B cell (primary cell): ENCODE measurements around the gene PRR35. TPM values are rescaled to one million over a fixed set of nuclear protein-coding genes. Genes with fewer than 3 reads are reported as not detected.
A peak's percentile ranks its signal among the peaks of the same experiment; 100 is the strongest.

Source experiments
- ATAC-seq: fragments of 200-7000 bp; cut with Tn5 transposase; one replicate; pipeline ENCODE4 v1.10.0; 2021; ENCODE audit warnings: low read depth, mild to moderate bottlenecking, moderate number of reproducible peaks, moderate library complexity
- CTCF ChIA-PET: fragments of 350-600 bp; sonication (Branson Sonifier 250); formaldehyde crosslinking; loops from one replicate; lab custom pipeline; 2021; ENCODE audit warnings: antibody characterized with exemption, inconsistent platforms; lab: Charles Lee
- POLR2A ChIA-PET: fragments of 350-600 bp; sonication (Branson Sonifier 250); formaldehyde crosslinking; loops from one replicate; lab custom pipeline; 2021; ENCODE audit warnings: antibody characterized with exemption; lab: Charles Lee
- DNase-seq: peaks from one replicate; pipeline ENCODE4 v3.0.0; 2013
- H2AFZ ChIP-seq: 2 replicates; pipeline ENCODE4 v1.6.1; 2012; ENCODE audit warnings: mild to moderate bottlenecking, low read depth, low read length; ENCODE audit not compliant: insufficient read depth, poor library complexity, severe bottlenecking
- H3K27ac ChIP-seq, 2 donors: 1 replicate in 1 of 2; 2 replicates in 1 of 2; pipeline ENCODE4 v1.5.1; 2012 to 2013; ENCODE audit warnings: low read length in 2 of 2, mild to moderate bottlenecking in 2 of 2, moderate library complexity in 1 of 2
- H3K27me3 ChIP-seq, 4 experiments: fragments of 200-600 bp in 1 of 4; sonication (generic) in 1 of 4; replicated peaks in 1 of 4; 1 replicate in 2 of 4; 2 replicates in 2 of 4; pipeline versions ENCODE4 v1.6.1 to v1.7.0; 2013 to 2016; ENCODE audit warnings: low read length in 3 of 4, mild to moderate bottlenecking in 2 of 4, mixed read lengths in 1 of 4, moderate library complexity in 1 of 4; ENCODE audit not compliant: insufficient read depth in 4 of 4, control insufficient read depth in 3 of 4; ENCODE audit errors: control extremely low read depth in 1 of 4
- H3K36me3 ChIP-seq, 2 experiments: replicated peaks in 1 of 2; 1 replicate in 1 of 2; 2 replicates in 1 of 2; pipeline versions ENCODE4 v1.6.1 to v1.7.1; 2013; ENCODE audit warnings: low read length in 1 of 2; ENCODE audit not compliant: insufficient read depth in 2 of 2, control insufficient read depth in 1 of 2; ENCODE audit errors: control extremely low read depth in 1 of 2, extremely low read depth in 1 of 2
- H3K4me1 ChIP-seq, 2 donors: fragments of 200-600 bp in 1 of 2; sonication (generic) in 1 of 2; 1 replicate in 1 of 2; 2 replicates in 1 of 2; pipeline versions ENCODE4 v1.5.1 to v1.6.1; 2013 to 2017; ENCODE audit warnings: low read length in 2 of 2; ENCODE audit not compliant: control insufficient read depth in 2 of 2, insufficient read depth in 2 of 2
- H3K4me2 ChIP-seq: replicated peaks from 2 replicates; pipeline ENCODE3; 2012; ENCODE audit warnings: mild to moderate bottlenecking, low read depth, low read length; ENCODE audit not compliant: poor library complexity, severe bottlenecking
- H3K4me3 ChIP-seq, 5 experiments: fragments of 200-600 bp in 1 of 5; sonication (generic) in 1 of 5; 1 replicate in 3 of 5; 2 replicates in 2 of 5; pipeline versions ENCODE4 v1.5.1 to v1.7.0; 2011 to 2016; ENCODE audit warnings: low read length in 4 of 5, mild to moderate bottlenecking in 4 of 5, low read depth in 2 of 5, control low read depth in 1 of 5, moderate library complexity in 1 of 5; ENCODE audit not compliant: insufficient read depth in 1 of 5; ENCODE audit errors: control extremely low read depth in 1 of 5, extremely low read depth in 1 of 5
- H3K79me2 ChIP-seq: fragments of 200-600 bp; sonication (generic); one replicate; pipeline ENCODE4 v1.6.0; 2016; ENCODE audit warnings: low read length; ENCODE audit not compliant: control insufficient read depth, insufficient read depth
- H3K9ac ChIP-seq: fragments of 200-600 bp; sonication (generic); 2 replicates; pipeline ENCODE4 v1.6.1; 2017; ENCODE audit warnings: mild to moderate bottlenecking, low read length, moderate library complexity
- H3K9me3 ChIP-seq, 3 donors: one replicate each; pipeline versions ENCODE4 v1.6.1 to v1.7.1; 2013; ENCODE audit warnings: low read length in 2 of 3; ENCODE audit not compliant: control insufficient read depth in 2 of 3, insufficient read depth in 1 of 3; ENCODE audit errors: control extremely low read depth in 1 of 3
- H4K20me1 ChIP-seq: 2 replicates; pipeline ENCODE4 v1.6.0; 2012; ENCODE audit warnings: mild to moderate bottlenecking, low read length; ENCODE audit not compliant: insufficient read depth, control insufficient read depth, poor library complexity, severe bottlenecking
- H3K27ac Mint-ChIP-seq: one replicate; pipeline ENCODE4 v1.8.0; 2021; ENCODE audit warnings: mixed read lengths
- H3K27me3 Mint-ChIP-seq: one replicate; pipeline ENCODE4 v1.8.0; 2021; ENCODE audit warnings: mixed read lengths
- H3K4me1 Mint-ChIP-seq: one replicate; pipeline ENCODE4 v1.8.0; 2021; ENCODE audit warnings: mixed read lengths
- H3K4me3 Mint-ChIP-seq: one replicate; pipeline ENCODE4 v1.8.0; 2021; ENCODE audit warnings: mixed read lengths
- H3K9me3 Mint-ChIP-seq: one replicate; pipeline ENCODE4 v1.8.0; 2022; ENCODE audit warnings: mixed read lengths; ENCODE audit not compliant: insufficient read depth
- EZH2 ChIP-seq: IDR thresholded peaks from 2 replicates; pipeline ENCODE4 v1.6.1; 2012; ENCODE audit warnings: borderline replicate concordance, low read depth, mild to moderate bottlenecking, moderate library complexity, low read length; ENCODE audit not compliant: insufficient read depth, poor library complexity, severe bottlenecking
- WGBS: methylation state at CpG from one replicate; pipeline ENCODE4 v1.1.5; 2013; ENCODE audit warnings: missing lambda C conversion rate; ENCODE audit not compliant: insufficient coverage; 5-methylcytosine and 5-hydroxymethylcytosine counted together
- intact Hi-C: fragments of 100-400 bp; cut with micrococcal nuclease; formaldehyde crosslinking; loops from one replicate; pipeline ENCODE4 v1.10.0; 2022
- polyA plus RNA-seq: library from polyadenylated mRNA; depleted of rRNA; stranded (reverse); fragments of >200 nt; gene quantifications from 2 replicates; pipeline ENCODE4 v1.2.3, GENCODE V29; 2012
- total RNA-seq, 2 donors: library from RNA; stranded (reverse); fragments of 120-200 nt in 1 of 2; gene quantifications; 1 replicate in 1 of 2; 2 replicates in 1 of 2; pipeline versions ENCODE4 v1.2.3 to v1.2.4, GENCODE V29; 2013 to 2022
- TF ChIP-seq, protein P1 (sequence below): fragments of 200-600 bp; IDR thresholded peaks from one replicate; pipeline ENCODE4 v1.8.0; 2022; ENCODE audit warnings: antibody characterized with exemption, mild to moderate bottlenecking

PRR35 gene
- total and polyA plus RNA-seq, 2 donors (not counting 1 experiment from before 2014, with no cell fraction given) = not detected

DNA sequence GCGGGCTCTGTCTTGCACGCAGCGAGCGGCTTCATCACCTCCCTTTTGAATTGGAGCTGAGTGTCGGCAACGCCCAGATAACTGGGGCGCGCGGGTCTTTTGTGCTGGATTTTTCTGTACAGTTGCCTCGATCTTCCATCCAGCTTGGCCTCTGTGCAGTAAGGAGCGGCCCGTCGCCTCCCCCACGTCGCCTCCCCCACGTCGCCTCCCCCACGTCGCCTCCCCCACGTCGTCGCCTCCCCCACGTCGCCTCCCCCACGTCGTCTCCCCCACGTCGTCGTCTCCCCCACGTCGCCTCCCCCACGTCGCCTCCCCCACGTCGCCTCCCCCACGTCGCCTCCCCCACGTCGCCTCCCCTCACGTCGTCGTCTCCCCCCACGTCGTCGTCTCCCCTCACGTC is 15.7 kb upstream of the PRR35 start:
- ChIA-PET POLR2A (no interaction called here), CTCF (no interaction called here)
- Histone ChIP-seq H4K20me1 (peaks cover 47% of the 10 kb centered on the region), H3K4me1 (no peaks in the 10 kb centered on the region), H3K4me3 (no peak overlapping the region), H3K79me2 (peaks cover 40% of the 10 kb centered on the region), H2AFZ (no peak overlapping the region), H3K9ac (no peak overlapping the region), H3K36me3 (no peaks in the 10 kb centered on the region), H3K27me3 (no peaks in the 10 kb centered on the region), H3K27ac (no peak overlapping the region), H3K9me3 (no peaks in the 10 kb centered on the region), H3K4me2 (no peak overlapping the region)
- Mint-ChIP-seq H3K4me1 (no peaks in the 10 kb centered on the region), H3K27ac (no peak overlapping the region), H3K4me3 (no peak overlapping the region), H3K9me3 (no peaks in the 10 kb centered on the region), H3K27me3 (no peaks in the 10 kb centered on the region)
- DNase-seq (no peak), ATAC-seq (no peak)
- WGBS = 100% methylated on average over 13 of the region's 46 CpGs
- TF ChIP-seq, protein P1, sequence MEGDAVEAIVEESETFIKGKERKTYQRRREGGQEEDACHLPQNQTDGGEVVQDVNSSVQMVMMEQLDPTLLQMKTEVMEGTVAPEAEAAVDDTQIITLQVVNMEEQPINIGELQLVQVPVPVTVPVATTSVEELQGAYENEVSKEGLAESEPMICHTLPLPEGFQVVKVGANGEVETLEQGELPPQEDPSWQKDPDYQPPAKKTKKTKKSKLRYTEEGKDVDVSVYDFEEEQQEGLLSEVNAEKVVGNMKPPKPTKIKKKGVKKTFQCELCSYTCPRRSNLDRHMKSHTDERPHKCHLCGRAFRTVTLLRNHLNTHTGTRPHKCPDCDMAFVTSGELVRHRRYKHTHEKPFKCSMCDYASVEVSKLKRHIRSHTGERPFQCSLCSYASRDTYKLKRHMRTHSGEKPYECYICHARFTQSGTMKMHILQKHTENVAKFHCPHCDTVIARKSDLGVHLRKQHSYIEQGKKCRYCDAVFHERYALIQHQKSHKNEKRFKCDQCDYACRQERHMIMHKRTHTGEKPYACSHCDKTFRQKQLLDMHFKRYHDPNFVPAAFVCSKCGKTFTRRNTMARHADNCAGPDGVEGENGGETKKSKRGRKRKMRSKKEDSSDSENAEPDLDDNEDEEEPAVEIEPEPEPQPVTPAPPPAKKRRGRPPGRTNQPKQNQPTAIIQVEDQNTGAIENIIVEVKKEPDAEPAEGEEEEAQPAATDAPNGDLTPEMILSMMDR = no peak
- no peak for TF ChIP-seq EZH2
- intact Hi-C loops = no loop called here

DNA sequence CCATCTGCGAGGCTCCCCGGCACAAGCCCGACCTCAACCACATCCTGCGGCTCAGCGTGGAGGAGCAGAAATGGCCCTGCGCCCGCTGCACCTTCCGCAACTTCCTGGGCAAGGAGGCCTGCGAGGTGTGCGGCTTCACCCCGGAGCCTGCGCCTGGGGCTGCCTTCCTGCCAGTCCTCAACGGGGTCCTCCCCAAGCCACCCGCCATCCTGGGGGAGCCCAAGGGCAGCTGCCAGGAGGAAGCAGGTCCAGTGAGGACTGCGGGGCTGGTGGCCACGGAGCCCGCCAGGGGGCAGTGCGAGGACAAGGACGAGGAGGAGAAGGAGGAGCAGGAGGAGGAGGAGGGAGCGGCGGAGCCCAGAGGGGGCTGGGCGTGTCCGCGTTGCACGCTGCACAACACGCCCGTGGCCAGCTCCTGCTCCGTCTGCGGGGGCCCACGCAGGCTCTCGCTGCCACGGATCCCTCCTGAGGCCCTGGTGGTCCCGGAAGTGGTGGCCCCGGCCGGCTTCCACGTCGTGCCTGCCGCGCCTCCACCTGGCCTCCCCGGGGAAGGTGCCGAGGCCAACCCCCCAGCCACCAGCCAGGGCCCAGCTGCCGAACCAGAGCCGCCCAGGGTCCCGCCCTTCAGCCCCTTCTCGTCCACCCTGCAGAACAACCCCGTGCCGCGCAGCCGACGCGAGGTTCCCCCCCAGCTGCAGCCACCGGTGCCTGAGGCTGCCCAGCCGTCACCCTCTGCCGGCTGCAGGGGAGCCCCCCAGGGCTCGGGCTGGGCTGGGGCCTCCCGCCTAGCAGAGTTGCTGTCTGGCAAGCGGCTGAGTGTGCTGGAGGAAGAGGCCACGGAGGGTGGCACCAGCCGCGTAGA is 13.1 kb upstream of the PRR35 start:
- Histone ChIP-seq H3K9ac (no peak overlapping the region), H3K27me3 (no peaks in the 10 kb centered on the region), H3K4me2 (peak overlapping the region; percentile 40), H3K4me3 (peak overlapping the region in 1 of 5 experiments; percentile 17), H3K9me3 (no peaks in the 10 kb centered on the region), H3K79me2 (peaks cover 18% of the 10 kb centered on the region), H4K20me1 (peaks cover 21% of the 10 kb centered on the region), H3K36me3 (peaks cover 0 to 3% of the 10 kb centered on the region in 2 experiments), H3K27ac (no peak overlapping the region), H2AFZ (no peak overlapping the region), H3K4me1 (no peaks in the 10 kb centered on the region)
- CTCF ChIA-PET = no interaction called here
- no peaks in the 10 kb centered on the region for H3K9me3 Mint-ChIP-seq
- H3K4me1 Mint-ChIP-seq = no peaks in the 10 kb centered on the region
- no peaks in the 10 kb centered on the region for H3K27me3 Mint-ChIP-seq
- WGBS = 80% methylated on average over 60 of the region's 60 CpGs
- no peak overlapping the region for H3K27ac Mint-ChIP-seq
- ATAC-seq (peak; percentile 75), DNase-seq (peak; percentile 52)
- no peak overlapping the region for H3K4me3 Mint-ChIP-seq
- TF ChIP-seq, protein P1 = no peak
- TF ChIP-seq EZH2 = no peak
- intact Hi-C loops = no loop called here
- POLR2A ChIA-PET = no interaction called here
